ENCODE results near the gene CHTOP. TPM values are rescaled to one million over a fixed set of nuclear protein-coding genes. Genes with fewer than 3 reads are reported as not detected.

CHTOP gene
- total RNA-seq, 2 experiments from 2014 or later: 97.1 to 102 TPM

DNA sequence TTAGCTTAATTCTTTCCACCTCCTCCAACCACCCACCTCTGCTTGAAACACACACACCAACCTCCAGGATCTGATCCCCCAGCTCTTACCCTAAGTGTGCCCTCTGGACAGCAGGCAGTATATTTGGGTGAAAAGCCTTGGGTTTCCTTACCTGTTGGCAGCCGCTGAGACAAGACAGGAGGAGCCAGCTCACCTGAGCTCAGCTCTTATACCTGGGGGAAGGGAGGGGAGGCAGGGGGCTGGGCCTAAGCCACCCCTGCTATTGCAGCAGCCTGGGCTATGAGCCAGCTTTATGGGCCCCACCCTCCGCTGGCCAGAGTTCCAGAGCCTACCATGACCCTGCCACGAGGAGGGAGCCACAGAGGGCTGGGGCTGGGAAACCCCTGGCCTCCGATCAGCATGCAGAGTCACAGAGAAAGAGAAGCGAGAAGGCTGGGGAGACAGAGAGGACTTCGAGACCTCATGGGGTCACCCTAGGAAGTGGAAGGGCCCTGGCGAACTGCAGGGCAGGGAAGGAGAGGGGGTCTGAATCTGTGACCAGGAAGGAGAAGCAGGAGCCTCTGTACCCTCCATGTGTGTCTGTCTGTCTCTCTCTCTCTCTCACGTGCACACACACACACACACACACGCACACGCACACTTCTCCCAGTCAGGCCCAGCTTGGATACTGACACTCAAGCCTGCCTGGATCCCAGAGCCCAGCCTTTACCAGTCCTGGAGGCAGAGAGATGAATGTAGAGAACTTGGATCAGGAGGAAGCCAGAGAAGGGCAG lies 17.5 kb upstream of the CHTOP start, which contains the start of gene S100A14:
TSS of gene S100A14 (minus strand) at position 182 of the 773 bp plus-strand sequence. CDS start 467 bp downstream, outside the sequence.
- ATAC-seq (ENCODE audit: poor library complexity): no peak
- H3K9me3 Mint-ChIP-seq: no peaks in the 10 kb centered on the region
- TF ChIP-seq CTCF (IDR thresholded peaks at IDR 0.05): no peak
- Histone ChIP-seq H3K4me3 (ENCODE audit: low read length) (no peak within 1 kb of the TSS), H3K27me3 (ENCODE audit: control insufficient read depth in 1 of 2, insufficient read depth in 2 of 2, low read length in 2 of 2) (no peaks in the 10 kb centered on the region), H3K4me1 (ENCODE audit: insufficient read depth, low read length) (peaks cover 7% of the 10 kb centered on the region), H3K36me3 (ENCODE audit: insufficient read depth, low read length) (no peaks in the 10 kb centered on the region), H3K27ac (ENCODE audit: low read depth in 1 of 2, low read length in 2 of 2) (no peak within 1 kb of the TSS), H3K9me3 (ENCODE audit: control insufficient read depth in 1 of 2, insufficient read depth in 1 of 2, low read length in 2 of 2) (no peaks in the 10 kb centered on the region)
- no peaks in the 10 kb centered on the region for H3K27me3 Mint-ChIP-seq
- ChIA-PET POLR2A (no interaction called here), CTCF (no interaction called here)
- H3K4me3 Mint-ChIP-seq: no peak within 1 kb of the TSS
- peaks cover 5% of the 10 kb centered on the region for H3K4me1 Mint-ChIP-seq (ENCODE audit: low read depth)
- no peaks in the 10 kb centered on the region for H3K36me3 Mint-ChIP-seq (ENCODE audit: low read depth)
- DNase-seq: no peak
- H3K27ac Mint-ChIP-seq: no peak within 1 kb of the TSS
- intact Hi-C loops (cut with DNase I, micrococcal nuclease): loop anchor here in 1 of 2 experiments (5.0 kb wide), 1 partner anchor 44 kb away; no protein-coding TSS in a partner anchor

- H3K4me1 Mint-ChIP-seq (ENCODE audit: low read depth): peaks cover 5% of the 10 kb centered on the region
- Histone ChIP-seq H3K9me3 (ENCODE audit: control insufficient read depth in 1 of 2, insufficient read depth in 1 of 2, low read length in 2 of 2) (no peaks in the 10 kb centered on the region), H3K27me3 (ENCODE audit: control insufficient read depth in 1 of 2, insufficient read depth in 2 of 2, low read length in 2 of 2) (no peaks in the 10 kb centered on the region), H3K4me3 (ENCODE audit: low read length) (no peak overlapping the region), H3K27ac (ENCODE audit: low read depth in 1 of 2, low read length in 2 of 2) (no peak overlapping the region), H3K36me3 (ENCODE audit: insufficient read depth, low read length) (no peaks in the 10 kb centered on the region), H3K4me1 (ENCODE audit: insufficient read depth, low read length) (peaks cover 7% of the 10 kb centered on the region)
- no peak for ATAC-seq (ENCODE audit: poor library complexity)
- H3K9me3 Mint-ChIP-seq: no peaks in the 10 kb centered on the region
- no peaks in the 10 kb centered on the region for H3K36me3 Mint-ChIP-seq (ENCODE audit: low read depth)
- intact Hi-C loops (cut with DNase I, micrococcal nuclease): loop anchor here (1.0 to 5.0 kb wide), 3 partner anchors 45 to 107 kb away; no protein-coding TSS in a partner anchor
- H3K27ac Mint-ChIP-seq: no peak overlapping the region
- no peaks in the 10 kb centered on the region for H3K27me3 Mint-ChIP-seq
- H3K4me3 Mint-ChIP-seq: no peak overlapping the region
- no peak for TF ChIP-seq CTCF (IDR thresholded peaks at IDR 0.05)
- no peak for DNase-seq
- ChIA-PET POLR2A (no interaction called here), CTCF (interaction anchor here (1.3 to 1.5 kb wide), 2 partner anchors 9 to 106 kb away, joined by 3 read pairs; no protein-coding TSS in a partner anchor)
Observed at GRCh38 chr1:153616917-153617311, 17.0 kb upstream of the CHTOP start.

- peak; percentile 60 for TF ChIP-seq CTCF (IDR thresholded peaks at IDR 0.05)
- no peaks in the 10 kb centered on the region for H3K36me3 Mint-ChIP-seq (ENCODE audit: low read depth)
- ATAC-seq (ENCODE audit: poor library complexity) (peak; percentile 86), DNase-seq (peak in 12 of 14 experiments; percentile 38 to 86 (median 59))
- peaks cover 5% of the 10 kb centered on the region for H3K4me1 Mint-ChIP-seq (ENCODE audit: low read depth)
- ChIA-PET CTCF (interaction anchor here (1.3 to 1.5 kb wide), 2 partner anchors 9 to 107 kb away, joined by 3 read pairs; no protein-coding TSS in a partner anchor), POLR2A (interaction anchor here (1.8 kb wide), 1 partner anchor 16 kb away, joined by 9 read pairs; the partner anchor contains the start of gene CHTOP)
- no peak overlapping the region for H3K27ac ChIP-seq (ENCODE audit: low read depth in 1 of 2, low read length in 2 of 2)
- H3K4me3 Mint-ChIP-seq: no peak overlapping the region
- no peaks in the 10 kb centered on the region for H3K36me3 ChIP-seq (ENCODE audit: insufficient read depth, low read length)
- H3K27ac Mint-ChIP-seq: no peak overlapping the region
- H3K9me3 Mint-ChIP-seq: no peaks in the 10 kb centered on the region
- no peak overlapping the region for H3K4me3 ChIP-seq (ENCODE audit: low read length)
- no peaks in the 10 kb centered on the region for H3K9me3 ChIP-seq (ENCODE audit: control insufficient read depth in 1 of 2, insufficient read depth in 1 of 2, low read length in 2 of 2)
- peaks cover 7% of the 10 kb centered on the region for H3K4me1 ChIP-seq (ENCODE audit: insufficient read depth, low read length)
- H3K27me3 Mint-ChIP-seq: no peaks in the 10 kb centered on the region
- no peaks in the 10 kb centered on the region for H3K27me3 ChIP-seq (ENCODE audit: control insufficient read depth in 1 of 2, insufficient read depth in 2 of 2, low read length in 2 of 2)
- intact Hi-C loops (cut with DNase I, micrococcal nuclease): loop anchor here (1.0 to 5.0 kb wide), 3 partner anchors 45 to 107 kb away; no protein-coding TSS in a partner anchor
Observed at GRCh38 chr1:153617663-153618062, 16.2 kb upstream of the CHTOP start.

Measured in CD4-positive, alpha-beta T cell (primary cell).